ENCODE data around the gene ATL3. TPM values are rescaled to one million over a fixed set of nuclear protein-coding genes. Genes with fewer than 3 reads are reported as not detected.
"Not testable (repeated sequence)": the region's sequence is repeated elsewhere in the genome, so short reads cannot be mapped to it uniquely, and the experiment has no call there.

The ATL3 gene
- total RNA-seq, 2 donors from 2014 or later: 38.2 to 55.2 TPM

DNA sequence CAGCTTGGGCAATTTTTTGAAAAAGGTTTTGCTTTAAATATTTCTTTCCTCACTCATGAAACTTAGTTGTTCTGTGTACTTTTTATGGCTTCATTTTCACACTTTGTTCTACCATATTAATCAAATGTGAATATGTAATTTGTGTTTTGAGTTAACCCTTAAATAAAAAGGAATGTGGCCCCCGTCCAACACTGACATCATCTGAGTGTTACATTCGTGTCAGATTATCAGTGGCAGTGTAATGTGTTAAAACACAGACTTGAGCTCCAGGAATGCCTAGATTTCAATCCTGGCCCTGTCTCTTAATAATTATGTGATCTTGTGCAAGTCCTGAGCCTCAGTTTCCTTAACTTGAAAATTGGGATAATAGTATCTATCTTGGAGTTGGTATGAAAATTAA lies 15.8 kb upstream of the ATL3 start:
- TF ChIP-seq, protein P1, sequence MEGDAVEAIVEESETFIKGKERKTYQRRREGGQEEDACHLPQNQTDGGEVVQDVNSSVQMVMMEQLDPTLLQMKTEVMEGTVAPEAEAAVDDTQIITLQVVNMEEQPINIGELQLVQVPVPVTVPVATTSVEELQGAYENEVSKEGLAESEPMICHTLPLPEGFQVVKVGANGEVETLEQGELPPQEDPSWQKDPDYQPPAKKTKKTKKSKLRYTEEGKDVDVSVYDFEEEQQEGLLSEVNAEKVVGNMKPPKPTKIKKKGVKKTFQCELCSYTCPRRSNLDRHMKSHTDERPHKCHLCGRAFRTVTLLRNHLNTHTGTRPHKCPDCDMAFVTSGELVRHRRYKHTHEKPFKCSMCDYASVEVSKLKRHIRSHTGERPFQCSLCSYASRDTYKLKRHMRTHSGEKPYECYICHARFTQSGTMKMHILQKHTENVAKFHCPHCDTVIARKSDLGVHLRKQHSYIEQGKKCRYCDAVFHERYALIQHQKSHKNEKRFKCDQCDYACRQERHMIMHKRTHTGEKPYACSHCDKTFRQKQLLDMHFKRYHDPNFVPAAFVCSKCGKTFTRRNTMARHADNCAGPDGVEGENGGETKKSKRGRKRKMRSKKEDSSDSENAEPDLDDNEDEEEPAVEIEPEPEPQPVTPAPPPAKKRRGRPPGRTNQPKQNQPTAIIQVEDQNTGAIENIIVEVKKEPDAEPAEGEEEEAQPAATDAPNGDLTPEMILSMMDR (IDR thresholded peaks at IDR 0.05): no peak
- no peak overlapping the region for H3K9ac ChIP-seq (ENCODE audit: low read depth in 2 of 2, low read length in 2 of 2)
- no peaks in the 10 kb centered on the region for H3K27me3 ChIP-seq
- DNase-seq: no peak
- H3K36me3 ChIP-seq: no peaks in the 10 kb centered on the region
- no peaks in the 10 kb centered on the region for H3K9me3 ChIP-seq
- H3K4me3 ChIP-seq: no peak overlapping the region
- no peak overlapping the region for H3K27ac ChIP-seq
- H3K4me1 ChIP-seq: no peaks in the 10 kb centered on the region
- intact Hi-C loops (cut with DNase I): no loop called here

DNA sequence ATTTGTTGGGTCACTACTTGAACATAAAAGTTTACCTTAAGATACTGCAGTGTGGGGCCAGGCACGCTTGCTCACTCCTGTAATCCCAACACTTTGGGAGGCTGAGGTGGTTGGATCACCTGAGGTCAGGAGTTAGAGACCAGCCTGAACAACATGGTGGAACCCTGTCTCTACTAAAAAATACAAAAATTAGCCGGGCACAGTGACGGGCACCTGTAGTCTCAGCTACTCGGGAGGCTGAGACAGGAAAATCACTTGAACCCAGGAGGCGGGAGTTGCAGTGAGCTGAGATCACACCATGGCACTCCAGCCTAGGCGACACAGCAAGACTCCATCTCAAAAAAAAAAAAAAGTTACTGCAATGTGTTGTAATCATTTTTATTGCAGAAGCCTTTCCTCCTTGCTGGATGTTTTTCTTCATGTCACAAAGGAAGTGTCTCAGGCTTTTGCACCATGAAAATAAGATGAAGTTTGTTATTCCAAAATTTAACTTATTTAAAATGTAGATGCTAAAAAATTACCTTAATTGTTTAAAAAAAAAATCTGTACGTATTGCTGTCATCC lies 14.1 kb upstream of the ATL3 start:
- intact Hi-C loops (cut with DNase I): not testable (repeated sequence)

DNA sequence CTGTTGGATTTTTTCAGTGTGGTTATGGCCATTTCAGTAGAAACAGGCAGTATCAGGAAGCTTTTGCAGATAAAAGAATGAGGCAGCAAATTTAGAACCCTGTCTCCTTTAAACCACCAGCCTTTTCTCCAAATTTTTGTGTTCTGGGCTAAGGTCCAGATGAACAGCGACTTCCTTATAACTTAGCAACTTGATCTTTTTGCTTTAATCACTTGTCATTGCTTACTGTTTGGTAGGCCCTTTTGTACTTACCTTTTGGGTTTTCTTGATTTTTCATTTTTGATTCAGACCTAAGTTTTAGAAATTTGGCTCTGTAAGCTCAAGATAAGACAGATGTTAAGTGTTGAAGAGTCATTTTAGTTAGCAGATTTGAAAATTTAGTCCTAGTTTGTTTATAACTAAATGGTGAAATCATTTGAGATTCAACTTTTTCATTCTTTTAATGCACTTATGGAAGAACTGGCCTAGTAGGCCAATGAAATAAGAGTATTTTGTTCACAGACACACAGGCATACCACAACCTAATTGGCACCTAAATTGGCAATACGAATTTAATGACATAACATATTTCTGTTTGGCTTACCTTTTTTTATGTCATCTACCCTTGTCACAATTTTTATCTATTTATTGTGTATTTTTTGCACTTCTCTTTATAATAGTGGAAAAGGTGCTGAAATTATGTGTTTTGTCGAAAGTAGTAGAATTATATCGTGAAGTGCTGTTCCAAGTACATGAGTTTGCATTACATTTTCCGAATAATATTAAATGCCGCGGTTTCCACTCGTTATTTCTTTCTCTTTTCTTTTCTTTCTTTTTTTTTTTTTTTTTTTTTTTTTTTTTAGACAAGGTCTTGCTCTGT lies 12.2 kb upstream of the ATL3 start:
- Histone ChIP-seq H3K4me1 (peaks cover 5% of the 10 kb centered on the region), H3K9me3 (no peaks in the 10 kb centered on the region), H3K36me3 (no peaks in the 10 kb centered on the region), H3K27ac (peak overlapping the region; percentile 94), H3K9ac (ENCODE audit: low read depth in 2 of 2, low read length in 2 of 2) (peak overlapping the region in 1 of 2 donors; percentile 90), H3K27me3 (no peaks in the 10 kb centered on the region), H3K4me3 (no peak overlapping the region)
- intact Hi-C loops (cut with DNase I): no loop called here
- DNase-seq: peak; percentile 46
- TF ChIP-seq, protein P1 (IDR thresholded peaks at IDR 0.05): no peak

More for the DNA sequence above, 14.1 kb upstream of the ATL3 start:
- H3K9ac ChIP-seq (ENCODE audit: low read depth in 2 of 2, low read length in 2 of 2); DNase-seq; H3K4me1 ChIP-seq; H3K9me3 ChIP-seq; H3K27ac ChIP-seq; H3K36me3 ChIP-seq; H3K4me3 ChIP-seq; H3K27me3 ChIP-seq: not testable (repeated sequence)

DNA sequence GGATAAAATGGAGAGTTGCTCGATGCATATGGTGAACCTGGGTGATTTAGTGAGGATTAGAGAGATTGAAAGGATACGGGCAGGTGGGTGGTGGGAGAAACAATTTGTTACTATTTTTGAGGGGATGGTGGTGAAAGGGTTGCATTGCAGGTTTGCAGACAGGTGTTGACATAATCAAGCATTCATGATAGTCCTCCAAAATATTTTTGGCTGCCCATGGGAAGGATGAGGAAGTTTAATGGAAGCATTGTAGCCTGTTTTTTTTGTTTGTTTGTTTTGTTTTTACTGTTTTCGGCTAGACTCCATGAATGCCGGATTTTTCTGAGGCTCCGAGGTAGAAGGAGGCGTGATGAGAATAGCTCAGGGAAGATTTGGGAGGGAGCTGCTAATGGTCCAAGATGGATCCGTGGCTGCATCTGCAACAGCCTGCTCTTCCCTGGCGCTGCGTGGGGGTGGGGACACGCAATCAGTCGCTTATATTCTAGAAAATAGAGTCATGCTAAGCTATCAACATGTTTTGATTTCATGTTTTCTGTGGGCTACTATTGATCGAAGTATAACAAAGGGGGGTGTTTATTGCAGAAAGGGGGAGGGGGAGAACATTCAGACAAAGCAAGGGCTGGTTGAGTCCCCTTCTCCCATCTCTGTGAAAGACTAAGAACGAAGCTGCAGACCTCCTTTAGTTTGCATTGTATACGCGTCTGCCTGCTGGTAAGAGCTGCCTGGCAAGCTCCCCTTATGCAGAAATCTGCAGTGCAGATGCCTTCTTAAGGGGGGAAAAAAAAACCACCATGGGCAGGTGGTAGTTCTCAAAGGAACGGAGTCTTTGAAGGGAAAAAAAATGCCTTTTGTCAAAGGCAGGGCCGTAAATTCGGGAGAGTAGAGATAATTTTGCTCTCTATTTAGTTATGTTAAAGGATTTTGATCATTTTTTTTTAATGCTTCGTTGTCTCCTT lies 11.2 kb upstream of the ATL3 start:
- Histone ChIP-seq H3K4me1 (peaks cover 5% of the 10 kb centered on the region), H3K27ac (peak overlapping the region; percentile 94), H3K9me3 (no peaks in the 10 kb centered on the region), H3K9ac (ENCODE audit: low read depth in 2 of 2, low read length in 2 of 2) (peak overlapping the region; percentile 88 to 90), H3K27me3 (no peaks in the 10 kb centered on the region), H3K36me3 (no peaks in the 10 kb centered on the region), H3K4me3 (peak overlapping the region; percentile 68)
- peak; percentile 70 for DNase-seq
- TF ChIP-seq, protein P1 (IDR thresholded peaks at IDR 0.05): no peak
- intact Hi-C loops (cut with DNase I): no loop called here

DNA sequence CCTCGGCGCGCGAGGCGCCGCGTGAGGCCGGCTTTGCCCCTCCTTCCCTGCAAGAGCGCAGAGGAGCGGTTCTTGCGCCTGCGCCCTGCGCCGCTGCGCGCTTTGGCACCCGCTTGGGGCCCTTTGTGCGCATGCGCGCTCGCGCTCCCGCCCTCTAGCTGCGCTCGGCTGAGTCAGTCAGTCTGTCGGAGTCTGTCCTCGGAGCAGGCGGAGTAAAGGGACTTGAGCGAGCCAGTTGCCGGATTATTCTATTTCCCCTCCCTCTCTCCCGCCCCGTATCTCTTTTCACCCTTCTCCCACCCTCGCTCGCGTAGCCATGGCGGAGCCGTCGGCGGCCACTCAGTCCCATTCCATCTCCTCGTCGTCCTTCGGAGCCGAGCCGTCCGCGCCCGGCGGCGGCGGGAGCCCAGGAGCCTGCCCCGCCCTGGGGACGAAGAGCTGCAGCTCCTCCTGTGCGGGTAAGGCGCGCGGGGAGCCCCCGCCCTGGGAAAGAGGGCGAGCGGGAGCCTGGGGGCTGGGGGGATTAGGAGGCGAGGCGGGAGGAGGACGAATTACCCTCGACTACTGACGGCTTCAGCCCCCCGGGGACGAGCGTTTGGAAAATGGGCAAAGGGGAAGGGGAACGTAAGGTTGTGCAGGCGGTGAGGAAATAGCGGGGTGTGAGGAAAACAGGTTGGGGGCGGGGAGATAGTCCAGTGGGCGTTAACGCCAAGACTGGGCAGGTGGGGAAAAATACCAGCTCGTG lies 10.3 kb upstream of the ATL3 start, which contains the start of gene RTN3:
RTN3 (plus strand) TSS at position 180 of the 745 bp plus-strand sequence; CDS start at position 317, 137 bp downstream.
- DNase-seq: peak; percentile 97
- H3K27me3 ChIP-seq: no peaks in the 10 kb centered on the region
- peak within 1 kb of the TSS; percentile 88 to 90 for H3K9ac ChIP-seq (ENCODE audit: low read depth in 2 of 2, low read length in 2 of 2)
- H3K27ac ChIP-seq: peak within 1 kb of the TSS; percentile 94
- intact Hi-C loops (cut with DNase I): no loop called here
- peaks cover 5% of the 10 kb centered on the region for H3K4me1 ChIP-seq
- H3K4me3 ChIP-seq: peak within 1 kb of the TSS; percentile 68
- H3K36me3 ChIP-seq: no peaks in the 10 kb centered on the region
- TF ChIP-seq, protein P1 (IDR thresholded peaks at IDR 0.05): no peak
- H3K9me3 ChIP-seq: no peaks in the 10 kb centered on the region
